Keratinocyte (primary cell): ENCODE results near the gene GJB4. TPM values are rescaled to one million over a fixed set of nuclear protein-coding genes. Genes with fewer than 3 reads are reported as not detected.

Experiments used
- DNase-seq: peaks from one replicate; pipeline ENCODE4 v3.0.0-alpha.2; 2011; ENCODE audit warnings: low read depth, missing footprints, low spot score
- FAIRE-seq: peaks from 2 replicates; lab custom pipeline; 2011; peaks lifted over from hg19 to GRCh38; lab: Jason Lieb, UNC
- H2AFZ ChIP-seq: 2 replicates; pipeline ENCODE4 v1.6.0; 2012; ENCODE audit warnings: low read length, control low read depth, inconsistent platforms; ENCODE audit not compliant: control insufficient read depth
- H3K27ac ChIP-seq: 2 replicates; pipeline ENCODE4 v1.5.1; 2011; ENCODE audit warnings: low read length; ENCODE audit not compliant: control insufficient read depth, insufficient read depth
- H3K27me3 ChIP-seq: 3 replicates; pipeline ENCODE4 v1.6.0; 2011; ENCODE audit warnings: low read length; ENCODE audit not compliant: control insufficient read depth, insufficient read depth; ENCODE audit errors: extremely low read depth
- H3K36me3 ChIP-seq, 2 experiments: 2 replicates in 1 of 2; 3 replicates in 1 of 2; pipeline ENCODE4 v1.5.1; 2011; ENCODE audit warnings: low read length in 2 of 2, mild to moderate bottlenecking in 1 of 2; ENCODE audit not compliant: control insufficient read depth in 2 of 2, insufficient read depth in 2 of 2; ENCODE audit errors: extremely low read depth in 1 of 2
- H3K4me1 ChIP-seq: 3 replicates; pipeline ENCODE4 v1.5.1; 2011; ENCODE audit warnings: low read length; ENCODE audit not compliant: control insufficient read depth, insufficient read depth; ENCODE audit errors: extremely low read depth
- H3K4me2 ChIP-seq: 3 replicates; pipeline ENCODE4 v1.6.0; 2011; ENCODE audit warnings: low read depth, low read length; ENCODE audit not compliant: control insufficient read depth, insufficient read depth; ENCODE audit errors: extremely low read depth
- H3K4me3 ChIP-seq, 3 experiments: fragments of 200-600 bp in 1 of 3; sonication (generic) in 1 of 3; 2 replicates in 2 of 3; 3 replicates in 1 of 3; pipeline ENCODE4 v1.5.1; 2011 to 2016; ENCODE audit warnings: low read length in 3 of 3, mild to moderate bottlenecking in 3 of 3, control low read depth in 2 of 3, inconsistent platforms in 1 of 3, low read depth in 1 of 3, mixed read lengths in 1 of 3, mixed run types in 1 of 3, moderate library complexity in 1 of 3; ENCODE audit not compliant: control insufficient read depth in 2 of 3, insufficient read depth in 2 of 3; ENCODE audit errors: extremely low read depth in 1 of 3
- H3K79me2 ChIP-seq: 2 replicates; pipeline ENCODE4 v1.6.0; 2012; ENCODE audit warnings: low read length; ENCODE audit not compliant: control insufficient read depth, insufficient read depth
- H3K9ac ChIP-seq: 3 replicates; pipeline ENCODE4 v1.6.0; 2011; ENCODE audit warnings: low read length; ENCODE audit not compliant: control insufficient read depth, insufficient read depth; ENCODE audit errors: extremely low read depth
- H3K9me1 ChIP-seq: 3 replicates; pipeline ENCODE4 v1.6.0; 2011; ENCODE audit warnings: low read length; ENCODE audit not compliant: control insufficient read depth, insufficient read depth; ENCODE audit errors: extremely low read depth
- H3K9me3 ChIP-seq: 2 replicates; pipeline ENCODE4 v1.5.1; 2012; ENCODE audit warnings: low read depth, low read length; ENCODE audit not compliant: control insufficient read depth
- H4K20me1 ChIP-seq: 3 replicates; pipeline ENCODE4 v1.6.0; 2011; ENCODE audit warnings: low read length; ENCODE audit not compliant: control insufficient read depth, insufficient read depth; ENCODE audit errors: extremely low read depth
- EZH2 ChIP-seq: IDR thresholded peaks from one replicate; pipeline ENCODE4 v1.6.1; 2012; ENCODE audit warnings: inconsistent platforms, mild to moderate bottlenecking, low read length, moderate library complexity
- dilution Hi-C: fragments of 300-500 bp; cut with MboI; formaldehyde crosslinking; loops from one replicate; pipeline ENCODE4 v1.7.0; 2020; ENCODE audit warnings: low sequenced_read_pairs; ENCODE audit not compliant: extremely low pct_ligation_motif_present
- polyA plus RNA-seq, 5 experiments: library from polyadenylated mRNA; depleted of rRNA in 3 of 5; stranded (reverse) in 3 of 5; stranded (forward) in 1 of 5; unstranded in 1 of 5; fragments of >200 nt; gene quantifications; 1 replicate in 1 of 5; 2 replicates in 3 of 5; 3 replicates in 1 of 5; pipeline versions ENCODE4 v1.2.1 to v1.2.3, GENCODE V29; 2011 to 2012; ENCODE audit warnings: missing spikeins in 2 of 5, low read depth in 1 of 5, low replicate concordance in 1 of 5
- TF ChIP-seq, protein P1 (sequence below), 3 experiments: IDR thresholded peaks in 1 of 3; conservative IDR thresholded peaks in 1 of 3; optimal IDR thresholded peaks in 1 of 3; 2 replicates in 2 of 3; 3 replicates in 1 of 3; pipeline versions ENCODE3 to v1.5.1; 2011; ENCODE audit warnings: low read length in 3 of 3, mild to moderate bottlenecking in 3 of 3, moderate library complexity in 2 of 3, control low read depth in 1 of 3, inconsistent platforms in 1 of 3; ENCODE audit not compliant: insufficient read depth in 2 of 3; ENCODE audit errors: extremely low read depth in 1 of 3

GJB4 gene
- polyA plus RNA-seq, 1 donor (not counting 4 experiments of a cell fraction or from before 2014, with no cell fraction given) = 18.1 TPM

DNA sequence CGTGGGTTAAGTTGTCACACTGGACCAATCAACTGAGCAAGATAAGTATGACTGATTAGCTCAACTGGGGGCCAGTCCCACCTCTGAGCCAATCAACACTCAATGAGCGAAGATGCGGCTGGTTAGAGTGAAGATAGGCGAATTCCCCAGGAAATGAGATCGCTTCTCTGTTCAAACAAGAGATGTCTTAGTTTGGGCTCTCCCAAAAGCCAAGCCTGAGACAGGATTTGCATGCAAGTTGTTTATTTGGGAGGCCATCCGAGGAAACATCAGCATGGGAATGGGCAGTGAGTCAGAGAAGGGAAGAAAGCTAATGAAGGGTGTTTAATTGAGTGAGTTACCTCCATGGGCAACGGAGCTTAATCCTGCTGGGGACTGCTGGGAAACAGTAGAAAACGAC is 9.5 kb upstream of the GJB4 start:
- DNase-seq = no peak
- H2AFZ ChIP-seq = no peak overlapping the region
- no peak for FAIRE-seq
- H3K9me1 ChIP-seq = no peaks in the 10 kb centered on the region
- H3K4me2 ChIP-seq = no peak overlapping the region
- no peak overlapping the region for H3K27ac ChIP-seq
- H3K4me1 ChIP-seq = peaks cover 16% of the 10 kb centered on the region
- no peaks in the 10 kb centered on the region for H3K27me3 ChIP-seq
- no peaks in the 10 kb centered on the region for H3K36me3 ChIP-seq
- H3K4me3 ChIP-seq = no peak overlapping the region
- no peaks in the 10 kb centered on the region for H4K20me1 ChIP-seq
- peaks cover 5% of the 10 kb centered on the region for H3K9me3 ChIP-seq
- H3K79me2 ChIP-seq = peaks cover 4% of the 10 kb centered on the region
- dilution Hi-C loops = no loop called here
- TF ChIP-seq EZH2 = no peak
- TF ChIP-seq, protein P1, sequence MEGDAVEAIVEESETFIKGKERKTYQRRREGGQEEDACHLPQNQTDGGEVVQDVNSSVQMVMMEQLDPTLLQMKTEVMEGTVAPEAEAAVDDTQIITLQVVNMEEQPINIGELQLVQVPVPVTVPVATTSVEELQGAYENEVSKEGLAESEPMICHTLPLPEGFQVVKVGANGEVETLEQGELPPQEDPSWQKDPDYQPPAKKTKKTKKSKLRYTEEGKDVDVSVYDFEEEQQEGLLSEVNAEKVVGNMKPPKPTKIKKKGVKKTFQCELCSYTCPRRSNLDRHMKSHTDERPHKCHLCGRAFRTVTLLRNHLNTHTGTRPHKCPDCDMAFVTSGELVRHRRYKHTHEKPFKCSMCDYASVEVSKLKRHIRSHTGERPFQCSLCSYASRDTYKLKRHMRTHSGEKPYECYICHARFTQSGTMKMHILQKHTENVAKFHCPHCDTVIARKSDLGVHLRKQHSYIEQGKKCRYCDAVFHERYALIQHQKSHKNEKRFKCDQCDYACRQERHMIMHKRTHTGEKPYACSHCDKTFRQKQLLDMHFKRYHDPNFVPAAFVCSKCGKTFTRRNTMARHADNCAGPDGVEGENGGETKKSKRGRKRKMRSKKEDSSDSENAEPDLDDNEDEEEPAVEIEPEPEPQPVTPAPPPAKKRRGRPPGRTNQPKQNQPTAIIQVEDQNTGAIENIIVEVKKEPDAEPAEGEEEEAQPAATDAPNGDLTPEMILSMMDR (optimal IDR thresholded peaks at IDR 0.05 in 1 of 3, IDR thresholded peaks at IDR 0.05 in 1 of 3, conservative IDR thresholded peaks at IDR 0.05 in 1 of 3; ENCODE audit: extremely low read depth in 1 of 3, insufficient read depth in 2 of 3, low read length in 3 of 3) = no peak
- H3K9ac ChIP-seq = no peak overlapping the region

DNA sequence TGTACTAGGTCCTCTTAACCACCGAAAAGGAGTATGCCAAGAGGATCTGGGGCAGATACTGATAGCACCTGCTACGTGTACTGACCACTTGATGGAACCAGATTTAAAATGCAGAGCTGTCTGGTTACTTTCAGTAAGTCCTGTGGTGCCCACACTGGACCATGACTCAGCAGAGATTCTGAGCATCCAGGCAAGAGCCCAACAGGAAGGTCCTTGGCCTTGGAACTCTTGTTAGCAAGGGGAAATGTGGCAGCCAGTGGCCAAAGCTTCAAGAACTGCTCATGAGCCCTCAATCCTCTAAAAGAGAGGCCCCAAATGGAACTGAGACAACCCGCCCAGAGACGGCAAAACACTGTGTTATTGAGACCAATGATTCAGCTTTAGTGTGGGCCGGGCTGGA is 8.9 kb upstream of the GJB4 start:
- Histone ChIP-seq H3K27me3 (no peaks in the 10 kb centered on the region), H3K4me3 (no peak overlapping the region), H3K9me1 (no peaks in the 10 kb centered on the region), H3K27ac (no peak overlapping the region), H2AFZ (no peak overlapping the region), H3K4me1 (peaks cover 17% of the 10 kb centered on the region), H3K9me3 (peaks cover 5% of the 10 kb centered on the region), H3K4me2 (no peak overlapping the region), H3K36me3 (no peaks in the 10 kb centered on the region), H4K20me1 (no peaks in the 10 kb centered on the region), H3K9ac (no peak overlapping the region), H3K79me2 (peaks cover 6% of the 10 kb centered on the region)
- FAIRE-seq (no peak), DNase-seq (no peak)
- dilution Hi-C loops = no loop called here
- TF ChIP-seq, protein P1 (optimal IDR thresholded peaks at IDR 0.05 in 1 of 3, IDR thresholded peaks at IDR 0.05 in 1 of 3, conservative IDR thresholded peaks at IDR 0.05 in 1 of 3; ENCODE audit: extremely low read depth in 1 of 3, insufficient read depth in 2 of 3, low read length in 3 of 3) = no peak
- no peak for TF ChIP-seq EZH2
